ENCODE measurements around the gene ZNF581. TPM values are rescaled to one million over a fixed set of nuclear protein-coding genes. Genes with fewer than 3 reads are reported as not detected.

The ZNF581 gene
- total and polyA plus RNA-seq, 4 experiments from 2014 or later: 21.2 to 28.5 (median 23.0) TPM

GRCh38 chr19:55689411-55690108, 46.1 kb downstream of the ZNF581 start:
- ChIA-PET POLR2A (ENCODE audit: partially characterized antibody) (no interaction called here), CTCF (ENCODE audit: partially characterized antibody) (no interaction called here)
- no peaks in the 10 kb centered on the region for H3K9me3 ChIP-seq (ENCODE audit: control insufficient read depth in 1 of 2, low read length in 2 of 2)
- Mint-ChIP-seq H3K4me1 (peaks cover 0 to 12% (median under 1%) of the 10 kb centered on the region in 4 donors), H3K27me3 (no peaks in the 10 kb centered on the region), H3K27ac (no peak overlapping the region), H3K36me3 (peaks cover 6 to 54% of the 10 kb centered on the region in 2 donors), H3K4me3 (no peak overlapping the region), H3K9me3 (no peaks in the 10 kb centered on the region)
- no peak overlapping the region for H3K27ac ChIP-seq (ENCODE audit: low read depth, low read length)
- no peaks in the 10 kb centered on the region for H3K4me1 ChIP-seq (ENCODE audit: insufficient read depth, low read length)
- DNase-seq: no peak
- no peaks in the 10 kb centered on the region for H3K27me3 ChIP-seq (ENCODE audit: insufficient read depth, low read length)
- intact Hi-C loops (cut with micrococcal nuclease): no loop called here
- H3K36me3 ChIP-seq (ENCODE audit: insufficient read depth, low read length): peaks cover 56% of the 10 kb centered on the region
- H3K4me3 ChIP-seq (ENCODE audit: low read length in 2 of 2): no peak overlapping the region

- Mint-ChIP-seq H3K4me1 (peaks cover 0 to 9% (median under 1%) of the 10 kb centered on the region in 4 donors), H3K27ac (no peak overlapping the region), H3K36me3 (peaks cover 6 to 53% of the 10 kb centered on the region in 2 donors), H3K9me3 (no peaks in the 10 kb centered on the region), H3K4me3 (no peak overlapping the region), H3K27me3 (no peaks in the 10 kb centered on the region)
- no peak overlapping the region for H3K4me3 ChIP-seq (ENCODE audit: low read length in 2 of 2)
- ChIA-PET CTCF (ENCODE audit: partially characterized antibody) (no interaction called here), POLR2A (ENCODE audit: partially characterized antibody) (no interaction called here)
- H3K36me3 ChIP-seq (ENCODE audit: insufficient read depth, low read length): peaks cover 51% of the 10 kb centered on the region
- intact Hi-C loops (cut with micrococcal nuclease): no loop called here
- no peaks in the 10 kb centered on the region for H3K9me3 ChIP-seq (ENCODE audit: control insufficient read depth in 1 of 2, low read length in 2 of 2)
- no peak overlapping the region for H3K27ac ChIP-seq (ENCODE audit: low read depth, low read length)
- no peak for DNase-seq
- H3K27me3 ChIP-seq (ENCODE audit: insufficient read depth, low read length): no peaks in the 10 kb centered on the region
- H3K4me1 ChIP-seq (ENCODE audit: insufficient read depth, low read length): no peaks in the 10 kb centered on the region
Measured at GRCh38 chr19:55690109-55690768, 46.8 kb downstream of the ZNF581 start.

DNA sequence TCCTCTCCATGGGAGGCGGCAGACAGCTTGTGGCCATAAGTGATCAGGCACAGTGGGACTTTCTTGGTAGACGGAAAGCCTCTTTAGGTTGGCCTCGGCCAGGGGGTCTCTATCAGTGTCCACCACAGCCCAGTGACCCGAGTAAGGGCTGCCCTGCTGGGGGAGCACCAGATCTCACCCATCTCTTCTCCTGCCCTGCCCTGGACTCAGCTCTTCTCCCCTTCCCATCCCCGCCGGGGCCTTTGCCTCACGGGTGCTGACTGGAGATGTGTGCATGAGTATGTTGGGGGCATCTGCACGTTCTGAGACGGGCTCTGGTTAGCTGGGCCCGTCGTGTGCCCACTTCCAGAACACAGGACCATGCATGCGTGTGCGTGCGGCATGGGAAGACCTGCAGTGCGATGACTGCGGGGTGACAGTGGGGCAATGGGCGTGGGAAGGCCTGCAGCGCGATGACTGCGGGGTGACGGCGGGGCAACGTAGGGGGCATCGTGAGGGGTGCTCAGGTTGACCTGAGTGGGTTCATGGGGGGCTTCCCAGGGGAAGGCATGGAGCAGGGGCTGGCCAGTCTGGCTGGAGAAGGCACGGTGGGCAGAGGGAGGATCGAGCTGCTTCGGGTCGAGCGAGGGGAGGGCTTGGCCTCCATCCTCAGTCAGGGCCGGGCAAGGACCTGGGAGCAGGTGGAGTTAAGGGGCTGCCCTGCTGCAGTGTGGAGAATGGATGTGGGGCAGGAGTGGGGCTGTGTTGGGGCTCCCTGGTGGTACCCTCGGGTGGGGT, 47.5 kb downstream of the ZNF581 start:
- no peaks in the 10 kb centered on the region for H3K9me3 Mint-ChIP-seq
- H3K4me3 Mint-ChIP-seq: no peak overlapping the region
- no peaks in the 10 kb centered on the region for H3K27me3 ChIP-seq (ENCODE audit: insufficient read depth, low read length)
- no peaks in the 10 kb centered on the region for H3K27me3 Mint-ChIP-seq
- peaks cover 6 to 55% of the 10 kb centered on the region in 2 donors for H3K36me3 Mint-ChIP-seq
- H3K27ac ChIP-seq (ENCODE audit: low read depth, low read length): no peak overlapping the region
- ChIA-PET CTCF (ENCODE audit: partially characterized antibody) (no interaction called here), POLR2A (ENCODE audit: partially characterized antibody) (no interaction called here)
- intact Hi-C loops (cut with micrococcal nuclease): no loop called here
- H3K27ac Mint-ChIP-seq: peak overlapping the region in 1 of 7 donors; percentile 41
- H3K4me1 ChIP-seq (ENCODE audit: insufficient read depth, low read length): no peaks in the 10 kb centered on the region
- no peak overlapping the region for H3K4me3 ChIP-seq (ENCODE audit: low read length in 2 of 2)
- no peak for DNase-seq
- H3K36me3 ChIP-seq (ENCODE audit: insufficient read depth, low read length): peaks cover 53% of the 10 kb centered on the region
- no peaks in the 10 kb centered on the region for H3K9me3 ChIP-seq (ENCODE audit: control insufficient read depth in 1 of 2, low read length in 2 of 2)
- H3K4me1 Mint-ChIP-seq: peaks cover 0 to 9% (median under 1%) of the 10 kb centered on the region in 4 donors

- no peaks in the 10 kb centered on the region for H3K27me3 ChIP-seq (ENCODE audit: insufficient read depth, low read length)
- no peaks in the 10 kb centered on the region for H3K4me1 ChIP-seq (ENCODE audit: insufficient read depth, low read length)
- no peak overlapping the region for H3K27ac ChIP-seq (ENCODE audit: low read depth, low read length)
- Mint-ChIP-seq H3K27me3 (no peaks in the 10 kb centered on the region), H3K9me3 (no peaks in the 10 kb centered on the region), H3K36me3 (peaks cover 6 to 53% of the 10 kb centered on the region in 2 donors), H3K4me1 (peaks cover 0 to 3% (median 0%) of the 10 kb centered on the region in 4 donors), H3K4me3 (no peak overlapping the region), H3K27ac (no peak overlapping the region)
- H3K9me3 ChIP-seq (ENCODE audit: control insufficient read depth in 1 of 2, low read length in 2 of 2): no peaks in the 10 kb centered on the region
- no peak overlapping the region for H3K4me3 ChIP-seq (ENCODE audit: low read length in 2 of 2)
- ChIA-PET CTCF (ENCODE audit: partially characterized antibody) (no interaction called here), POLR2A (ENCODE audit: partially characterized antibody) (no interaction called here)
- peaks cover 47% of the 10 kb centered on the region for H3K36me3 ChIP-seq (ENCODE audit: insufficient read depth, low read length)
- intact Hi-C loops (cut with micrococcal nuclease): no loop called here
- DNase-seq: no peak
Measured at GRCh38 chr19:55691561-55692481, 48.4 kb downstream of the ZNF581 start.

DNA sequence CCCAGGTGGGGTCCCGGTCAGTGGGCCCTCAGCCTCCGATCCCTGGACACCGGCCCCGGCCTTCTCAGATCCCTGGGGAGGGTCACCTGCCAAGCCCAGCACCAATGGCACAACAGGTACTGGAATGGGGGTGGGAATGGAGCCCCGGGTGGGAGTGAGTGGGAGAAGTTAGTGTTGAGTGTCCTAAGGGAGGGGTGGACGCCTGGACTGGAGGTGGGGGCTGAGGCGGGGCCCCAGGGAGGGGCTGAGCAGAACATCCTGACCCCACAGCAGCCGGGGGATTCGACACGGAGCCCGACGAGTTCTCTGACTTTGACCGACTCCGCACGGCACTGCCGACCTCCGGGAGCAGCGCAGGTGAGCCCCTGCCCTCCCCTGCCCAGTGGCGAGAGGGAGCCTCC, 49.2 kb downstream of the ZNF581 start:
- no peaks in the 10 kb centered on the region for H3K9me3 Mint-ChIP-seq
- ChIA-PET CTCF (ENCODE audit: partially characterized antibody) (no interaction called here), POLR2A (ENCODE audit: partially characterized antibody) (no interaction called here)
- intact Hi-C loops (cut with micrococcal nuclease): no loop called here
- no peak for DNase-seq
- Histone ChIP-seq H3K36me3 (ENCODE audit: insufficient read depth, low read length) (peaks cover 41% of the 10 kb centered on the region), H3K4me3 (ENCODE audit: low read length in 2 of 2) (no peak overlapping the region), H3K4me1 (ENCODE audit: insufficient read depth, low read length) (no peaks in the 10 kb centered on the region), H3K27ac (ENCODE audit: low read depth, low read length) (no peak overlapping the region), H3K27me3 (ENCODE audit: insufficient read depth, low read length) (no peaks in the 10 kb centered on the region), H3K9me3 (ENCODE audit: control insufficient read depth in 1 of 2, low read length in 2 of 2) (no peaks in the 10 kb centered on the region)
- peaks cover 6 to 53% of the 10 kb centered on the region in 2 donors for H3K36me3 Mint-ChIP-seq
- no peak overlapping the region for H3K4me3 Mint-ChIP-seq
- H3K27ac Mint-ChIP-seq: no peak overlapping the region
- no peaks in the 10 kb centered on the region for H3K27me3 Mint-ChIP-seq
- peaks cover 0 to 3% (median 0%) of the 10 kb centered on the region in 4 donors for H3K4me1 Mint-ChIP-seq

DNA sequence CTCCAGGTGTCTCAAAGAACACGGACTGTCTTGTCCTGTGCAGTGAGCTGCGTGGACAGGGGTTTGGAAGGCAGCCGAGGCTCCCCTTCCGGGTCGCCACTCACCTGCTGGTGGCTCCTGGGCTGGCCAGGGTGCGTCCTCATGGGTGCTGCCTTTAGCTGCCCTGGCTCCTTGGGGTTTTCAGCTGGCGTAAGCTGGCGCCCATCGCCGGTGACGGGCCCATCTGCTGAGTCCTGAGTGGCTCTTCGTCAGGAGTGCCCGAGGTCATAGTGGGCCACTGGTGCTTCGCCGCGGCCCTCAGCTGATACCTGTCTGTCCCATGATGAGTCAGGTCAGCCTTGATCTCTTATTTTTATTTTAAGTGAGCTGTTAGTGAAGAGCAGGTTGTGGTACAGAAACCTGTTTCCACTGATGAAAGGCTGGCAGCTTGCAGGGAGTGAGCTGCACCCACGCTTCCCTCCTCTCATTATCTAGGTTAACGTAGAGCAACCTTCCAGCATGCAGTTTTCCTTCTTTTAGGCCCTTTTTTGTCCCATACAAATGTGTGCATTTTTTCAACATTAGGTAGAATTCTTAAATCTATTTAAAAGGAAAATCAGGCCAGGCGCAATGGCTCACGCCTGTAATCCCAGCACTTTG, 50.0 kb downstream of the ZNF581 start:
- Mint-ChIP-seq H3K9me3 (no peaks in the 10 kb centered on the region), H3K27me3 (no peaks in the 10 kb centered on the region), H3K4me3 (no peak overlapping the region), H3K4me1 (peaks cover 0 to 3% (median 0%) of the 10 kb centered on the region in 4 donors), H3K36me3 (peaks cover 8 to 53% of the 10 kb centered on the region in 2 donors), H3K27ac (peak overlapping the region in 1 of 7 donors; percentile 51)
- Histone ChIP-seq H3K27ac (ENCODE audit: low read depth, low read length) (no peak overlapping the region), H3K36me3 (ENCODE audit: insufficient read depth, low read length) (peaks cover 39% of the 10 kb centered on the region), H3K4me3 (ENCODE audit: low read length in 2 of 2) (no peak overlapping the region), H3K9me3 (ENCODE audit: control insufficient read depth in 1 of 2, low read length in 2 of 2) (no peaks in the 10 kb centered on the region), H3K4me1 (ENCODE audit: insufficient read depth, low read length) (no peaks in the 10 kb centered on the region), H3K27me3 (ENCODE audit: insufficient read depth, low read length) (no peaks in the 10 kb centered on the region)
- no peak for DNase-seq
- intact Hi-C loops (cut with micrococcal nuclease): no loop called here
- ChIA-PET CTCF (ENCODE audit: partially characterized antibody) (interaction anchor here (0.6 kb wide), 2 partner anchors 9 to 40 kb away, joined by 3 read pairs; no protein-coding TSS in a partner anchor), POLR2A (ENCODE audit: partially characterized antibody) (no interaction called here)

Data from CD4-positive, alpha-beta memory T cell (primary cell).